ENCODE measurements around the gene FNBP1.

DNA sequence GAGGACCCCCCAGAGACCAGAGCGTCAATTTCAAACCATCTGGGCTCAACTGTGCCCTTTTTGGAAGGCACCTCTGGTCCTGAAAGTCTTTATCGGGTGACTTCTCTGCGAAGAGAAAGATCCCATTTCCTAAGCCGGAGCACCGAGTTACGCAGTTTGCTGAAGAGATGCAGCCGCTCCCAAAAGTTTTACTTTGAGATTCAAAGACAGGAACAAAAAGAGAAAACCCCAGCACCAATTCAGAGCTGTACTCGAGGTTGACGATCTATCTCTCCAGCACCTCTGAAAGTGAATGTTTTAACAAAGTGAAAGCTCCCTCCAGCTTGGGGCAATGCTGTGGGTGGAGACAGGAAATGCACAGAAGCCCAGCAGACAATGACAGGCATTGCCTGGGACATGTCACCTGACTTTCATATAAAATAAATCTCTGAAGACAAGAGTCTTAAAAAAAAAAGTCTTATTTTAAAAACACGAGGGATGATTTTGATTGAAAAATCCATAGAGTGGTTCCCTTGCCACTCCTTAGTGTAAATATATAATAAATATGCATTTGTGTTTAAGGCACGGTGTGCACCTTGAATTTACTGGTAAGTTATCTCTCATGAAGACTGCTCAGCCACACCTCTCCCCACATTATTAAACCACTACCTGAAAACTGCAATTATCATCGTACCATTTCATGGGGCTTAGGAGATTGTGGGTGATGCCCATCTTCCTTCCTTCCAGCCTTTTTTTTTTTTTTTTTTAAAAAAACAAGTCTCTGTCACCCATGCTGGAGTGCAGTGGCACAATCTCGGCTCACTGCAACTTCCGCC lies 79.9 kb downstream of the FNBP1 start:
- no peak for TF ChIP-seq CTCF (IDR thresholded peaks at IDR 0.05)
- TF ChIP-seq POLR2AphosphoS5 (IDR thresholded peaks at IDR 0.05) = peak; percentile 64 to 77
- peak in 2 of 4 donors; percentile 33 to 75 for TF ChIP-seq POLR2A (IDR thresholded peaks at IDR 0.05)
- no peak for TF ChIP-seq EP300 (IDR thresholded peaks at IDR 0.05)
